HG02759 (cell line): ENCODE data around the gene POLR2J.
A peak's percentile ranks its signal among the peaks of the same experiment; 100 is the strongest.
"Not testable (repeated sequence)": the region's sequence is repeated elsewhere in the genome, so short reads cannot be mapped to it uniquely, and the experiment has no call there.

ENCODE experiments used
- ATAC-seq: cut with Tn5 transposase; IDR thresholded peaks from one replicate; pipeline ENCODE4 v1.9.1; 2021; ENCODE audit warnings: mild to moderate bottlenecking, moderate library complexity; ENCODE audit not compliant: unreplicated experiment

POLR2J gene

GRCh38 chr7:102467581-102468477 is 10.9 kb downstream of the POLR2J start:
- no peak for ATAC-seq

GRCh38 chr7:102466097-102466496 is 12.6 kb downstream of the POLR2J start:
- ATAC-seq = no peak

- peak; percentile 95 for ATAC-seq
Measured at GRCh38 chr7:102464577-102465280, 14.0 kb downstream of the POLR2J start, which contains the start of the genes ALKBH4 and LRWD1. Gene ALKBH4, minus strand, starts transcription at chr7:102464863. Its CDS starts 27 bp downstream, at chr7:102464836. Gene LRWD1, plus strand, starts transcription at chr7:102464984. Its CDS starts 97 bp downstream, at chr7:102465081.

GRCh38 chr7:102463841-102464576 is 14.7 kb downstream of the POLR2J start:
- no peak for ATAC-seq

- no peak for ATAC-seq
Measured at GRCh38 chr7:102460467-102460866, 18.3 kb downstream of the POLR2J start.

- ATAC-seq = no peak
Measured at GRCh38 chr7:102459221-102459844, 19.4 kb downstream of the POLR2J start.

- no peak for ATAC-seq
Measured at GRCh38 chr7:102457352-102457924, 21.3 kb downstream of the POLR2J start.

- no peak for ATAC-seq
Measured at GRCh38 chr7:102456327-102456726, 22.4 kb downstream of the POLR2J start.

GRCh38 chr7:102455596-102455995 is 23.1 kb downstream of the POLR2J start:
- ATAC-seq = no peak

- not testable (repeated sequence) for ATAC-seq
Measured at GRCh38 chr7:102454932-102455331, 23.8 kb downstream of the POLR2J start.

GRCh38 chr7:102454468-102454867 is 24.3 kb downstream of the POLR2J start:
- no peak for ATAC-seq

- no peak for ATAC-seq
Measured at GRCh38 chr7:102453319-102453718, 25.4 kb downstream of the POLR2J start.

GRCh38 chr7:102452451-102452850 is 26.3 kb downstream of the POLR2J start:
- ATAC-seq = no peak

- ATAC-seq = no peak
Measured at GRCh38 chr7:102451371-102452054, 27.2 kb downstream of the POLR2J start.

GRCh38 chr7:102450242-102450641 is 28.5 kb downstream of the POLR2J start:
- ATAC-seq = no peak

GRCh38 chr7:102449136-102449535 is 29.6 kb downstream of the POLR2J start:
- no peak for ATAC-seq

GRCh38 chr7:102447311-102447710 is 31.4 kb downstream of the POLR2J start:
- no peak for ATAC-seq

- no peak for ATAC-seq
Measured at GRCh38 chr7:102446387-102447156, 32.1 kb downstream of the POLR2J start.

- no peak for ATAC-seq
Measured at GRCh38 chr7:102445674-102446071, 33.0 kb downstream of the POLR2J start.
